Measurements from ENCODE around the gene CBL. TPM values are rescaled to one million over a fixed set of nuclear protein-coding genes. Genes with fewer than 3 reads are reported as not detected.

Gene CBL
- total and polyA plus RNA-seq, 10 of the 15 experiments (the other 5 are each of a cell fraction or from before 2014, with no cell fraction given), result 3.9 to 27.1 (median 9.5) TPM

- CTCF ChIA-PET, result interaction anchor here (0.7 to 3.7 kb wide), 32 partner anchors 9 to 349 kb away, joined by 3 to 88 read pairs (median 6); partner anchors contain the start of genes CBL, MFRP, NLRX1 and USP2
- WGBS (ENCODE audit: insufficient coverage, insufficient replicate concordance, low lambda C conversion rate, missing lambda C conversion rate), result 70% methylated on average over 11 of the region's 11 CpGs
- no peak for TF ChIP-seq RAD51 (IDR thresholded peaks at IDR 0.05)
- no peak for TF ChIP-seq NKRF (conservative IDR thresholded peaks at IDR 0.05)
- no peak for TF ChIP-seq USF1 (IDR thresholded peaks at IDR 0.05; ENCODE audit: borderline replicate concordance, extremely low read length, insufficient read depth, low read depth, low read length)
- no peak for TF ChIP-seq SKIL (IDR thresholded peaks at IDR 0.05; ENCODE audit: low read depth, poor library complexity, severe bottlenecking)
- no peak for TF ChIP-seq PBX3 (IDR thresholded peaks at IDR 0.05; ENCODE audit: insufficient replicate concordance, low read depth, low read length)
- no peak for TF ChIP-seq IRF4 (IDR thresholded peaks at IDR 0.05; ENCODE audit: low read depth, low read length)
- TF ChIP-seq ESRRA (IDR thresholded peaks at IDR 0.05; ENCODE audit: low read length), result no peak
- no peak for TF ChIP-seq SUZ12 (IDR thresholded peaks at IDR 0.05; ENCODE audit: unreplicated experiment)
- TF ChIP-seq USF2 (IDR thresholded peaks at IDR 0.05; ENCODE audit: borderline replicate concordance, low read depth, low read length), result no peak
- no peak for TF ChIP-seq RELB (IDR thresholded peaks at IDR 0.05; ENCODE audit: low read depth)
Observed at GRCh38 chr11:119338965-119339588, 132.9 kb downstream of the CBL start.

More at GRCh38 chr11:119338965-119339588, 132.9 kb downstream of the CBL start:
- peaks cover 9 to 11% of the 10 kb centered on the region in 2 experiments for H3K27me3 ChIP-seq (replicated peaks in 1 of 2; ENCODE audit: control insufficient read depth in 2 of 2, insufficient read depth in 2 of 2, low read length in 1 of 2)
- RAD21 ChIA-PET (ENCODE audit: unreplicated experiment), result interaction anchor here (1.1 to 2.6 kb wide), 8 partner anchors 16 to 236 kb away, joined by 3 to 24 read pairs (median 4); no protein-coding TSS in a partner anchor
- SMC1A ChIA-PET (ENCODE audit: uncharacterized antibody, unreplicated experiment), result interaction anchor here (0.7 to 2.6 kb wide), 5 partner anchors 10 to 78 kb away, joined by 3 to 23 read pairs (median 8); partner anchors contain the start of gene MCAM
- peaks cover 13% of the 10 kb centered on the region for H3K79me2 ChIP-seq (ENCODE audit: control insufficient read depth, insufficient read depth, low read length)
- BruUV-seq (replicated peaks), result no TSS peak
- H2AFZ ChIP-seq (ENCODE audit: control insufficient read depth, low read depth, low read length), result no peak overlapping the region
- H3K4me3 ChIP-seq, result no peak overlapping the region
- DNase-seq (ENCODE audit: low read depth, low spot score) (no peak), FAIRE-seq (no peak), ATAC-seq (no peak)
- no peak overlapping the region for H3K27ac ChIP-seq (ENCODE audit: control insufficient read depth, insufficient read depth)
- POLR2A ChIA-PET, result interaction anchor here (1.0 to 1.1 kb wide), 2 partner anchors 136 to 170 kb away, joined by 3 to 5 read pairs; partner anchors contain the start of gene NLRX1
- no peak overlapping the region for H3K9ac ChIP-seq (ENCODE audit: control insufficient read depth, insufficient read depth, low read length)
- intact Hi-C loops (cut with micrococcal nuclease; ENCODE audit: unreplicated experiment) (loop anchor here (5.0 kb wide), 2 partner anchors 133 to 272 kb away; partner anchors contain the start of gene VPS11), in situ Hi-C loops (cut with MboI) (no loop called here)
- no peak overlapping the region for H3K4me2 ChIP-seq (ENCODE audit: control insufficient read depth, insufficient read depth)
- no peaks in the 10 kb centered on the region for H3K9me3 ChIP-seq (replicated peaks; ENCODE audit: control insufficient read depth, insufficient read depth, low read length)
- H4K20me1 ChIP-seq (ENCODE audit: control insufficient read depth, insufficient read depth), result no peaks in the 10 kb centered on the region
- H3K4me1 ChIP-seq (ENCODE audit: control insufficient read depth, insufficient read depth, low read length), result peaks cover 8% of the 10 kb centered on the region
- H3K36me3 ChIP-seq (ENCODE audit: control insufficient read depth in 2 of 2, insufficient read depth in 2 of 2, low read length in 1 of 2), result no peaks in the 10 kb centered on the region

Data from GM12878 (cell line).